ENCODE measurements around the gene SETMAR.

The SETMAR gene

DNA sequence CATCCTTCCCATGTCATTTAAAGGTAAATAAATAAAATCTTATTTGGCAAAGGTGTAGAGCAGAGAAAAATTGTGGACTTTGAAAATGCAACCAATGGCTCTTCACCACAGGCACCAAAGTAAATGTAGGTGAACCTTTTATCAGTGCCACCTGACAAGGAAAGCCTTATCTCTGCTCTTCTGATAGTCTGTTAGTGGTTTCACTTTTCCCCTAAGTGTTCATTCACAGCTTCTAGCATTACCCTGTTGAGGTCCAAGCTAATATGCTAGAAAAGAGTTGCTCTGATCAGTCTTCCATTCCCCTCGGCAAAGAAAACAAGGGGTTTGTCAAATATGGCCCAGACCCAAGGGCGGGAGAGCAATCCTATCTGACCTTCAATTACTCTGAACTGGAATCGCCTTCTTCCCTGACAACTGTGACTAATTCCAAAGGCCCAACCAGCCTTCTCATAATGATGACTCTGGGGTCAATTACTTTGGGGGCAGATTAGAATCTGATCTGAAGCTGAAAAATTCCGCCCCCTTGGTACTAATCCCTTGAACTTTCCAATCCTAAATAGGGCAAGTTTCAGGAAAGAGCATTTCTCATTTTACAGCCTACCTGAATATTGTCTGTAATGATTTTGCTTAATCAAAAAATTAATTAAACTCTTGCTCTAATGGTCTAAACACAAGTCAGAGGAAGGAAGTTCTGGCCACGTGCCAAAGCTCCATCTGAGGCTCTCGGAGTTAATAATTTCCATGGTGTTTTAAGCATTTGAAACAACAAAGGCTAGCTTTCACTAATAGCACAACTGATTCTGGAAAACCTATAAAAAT is 52.4 kb downstream of the SETMAR start:
- no peak for DNase-seq

DNA sequence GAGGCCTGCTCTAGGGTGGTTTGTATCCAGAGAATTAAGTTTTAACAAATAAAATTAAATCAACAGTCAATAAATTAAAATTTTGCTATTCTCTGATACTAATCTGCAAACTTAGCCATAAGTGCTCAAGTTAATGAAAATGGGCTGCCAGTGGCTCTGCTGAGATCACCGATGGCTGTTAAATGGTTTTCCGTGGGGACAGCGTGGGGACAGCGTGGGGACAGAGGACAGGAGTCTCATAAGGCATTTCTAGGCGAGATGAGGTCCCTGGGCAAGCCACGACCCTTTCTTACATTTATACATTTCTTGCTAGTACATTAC is 53.0 kb downstream of the SETMAR start:
- DNase-seq, result no peak

DNA sequence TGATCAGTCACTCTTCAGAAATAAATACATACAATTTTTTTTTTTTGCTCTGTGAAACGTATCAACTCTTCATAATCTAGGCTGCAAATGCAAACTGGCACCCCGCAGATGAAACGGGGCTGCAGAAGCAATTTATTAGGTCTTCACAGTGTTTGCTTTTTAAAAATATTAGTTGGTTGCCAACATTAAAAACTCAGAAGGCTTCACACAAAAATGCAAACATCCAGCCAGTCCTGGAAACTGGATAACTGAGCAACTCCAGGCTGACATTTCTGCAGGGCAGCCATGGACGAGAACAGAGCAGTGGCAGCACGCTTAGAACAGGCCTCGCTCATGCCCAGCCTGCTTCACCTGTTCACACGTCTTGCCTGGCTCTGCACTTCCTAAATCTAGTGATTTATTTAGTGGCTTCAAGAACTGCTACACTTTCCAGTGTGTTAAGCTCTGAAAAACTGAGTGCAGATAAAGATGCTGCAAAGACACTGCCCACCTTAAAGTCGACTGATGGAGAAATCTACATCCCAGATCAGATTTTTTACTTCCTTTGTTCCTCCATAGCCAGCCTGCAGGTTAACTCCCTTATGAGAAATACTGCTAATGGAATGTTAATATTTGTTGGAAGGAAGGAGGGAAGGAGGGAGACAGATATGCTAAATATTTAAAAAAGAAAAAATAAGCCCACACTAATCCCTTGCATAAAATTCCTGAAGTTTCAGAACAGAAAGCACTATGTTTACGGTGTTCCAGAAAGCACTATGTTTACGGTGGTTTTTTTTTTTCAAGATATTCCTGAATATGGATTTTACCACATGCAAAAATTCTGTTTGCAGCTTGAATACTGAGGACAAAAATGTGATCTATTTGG is 53.6 kb downstream of the SETMAR start:
- DNase-seq, result no peak

DNA sequence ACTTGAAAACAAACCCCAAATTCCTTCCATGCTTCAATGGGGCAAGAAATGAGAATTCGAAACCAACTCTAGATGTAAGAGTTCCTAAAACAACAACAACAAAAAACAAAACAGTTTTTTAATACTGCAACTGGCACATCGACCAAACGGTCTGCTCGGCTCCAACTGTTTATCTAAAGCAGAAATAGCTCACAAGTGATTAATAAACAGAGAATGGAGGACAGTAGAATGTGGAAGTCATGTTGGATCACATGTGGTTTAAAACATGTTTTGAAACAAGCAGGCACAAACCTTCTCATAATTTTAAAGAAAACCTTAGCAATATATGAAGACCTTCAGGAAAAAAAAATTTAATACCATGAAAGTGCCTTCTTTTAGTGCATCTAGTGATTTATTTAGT is 55.1 kb downstream of the SETMAR start:
- DNase-seq, result no peak

DNA sequence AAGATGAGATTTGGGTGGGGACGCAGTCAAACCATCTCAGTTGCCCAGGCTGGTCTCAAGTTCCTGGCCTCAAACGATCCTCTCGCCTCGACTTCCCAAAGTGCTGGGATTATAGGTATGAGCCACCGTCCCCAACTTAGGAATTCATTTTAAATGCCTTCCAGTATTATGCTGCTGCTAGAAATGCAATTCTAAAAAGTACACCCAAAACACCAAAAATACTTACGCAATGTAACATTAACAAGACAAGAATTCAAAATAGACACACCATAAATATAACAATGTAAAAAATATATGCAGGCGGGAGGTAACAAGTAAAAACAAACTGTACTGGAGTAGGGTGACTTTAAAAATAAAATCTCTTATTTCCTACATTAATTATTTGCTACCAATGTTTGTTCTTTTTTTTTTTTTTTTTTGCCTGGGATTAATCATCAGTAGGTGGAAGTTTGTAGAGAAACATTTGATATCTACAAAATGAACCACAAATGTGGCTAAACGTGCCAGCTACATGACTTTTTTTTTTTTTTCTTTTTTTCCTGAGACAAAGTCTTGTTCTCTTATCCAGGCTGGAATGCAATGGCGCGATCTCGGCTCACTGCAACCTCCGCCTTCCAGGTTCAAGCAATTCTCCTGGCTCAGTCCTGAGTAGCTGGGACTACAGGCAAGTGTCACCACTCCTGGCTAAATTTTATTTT is 56.8 kb downstream of the SETMAR start:
- DNase-seq, result no peak

DNA sequence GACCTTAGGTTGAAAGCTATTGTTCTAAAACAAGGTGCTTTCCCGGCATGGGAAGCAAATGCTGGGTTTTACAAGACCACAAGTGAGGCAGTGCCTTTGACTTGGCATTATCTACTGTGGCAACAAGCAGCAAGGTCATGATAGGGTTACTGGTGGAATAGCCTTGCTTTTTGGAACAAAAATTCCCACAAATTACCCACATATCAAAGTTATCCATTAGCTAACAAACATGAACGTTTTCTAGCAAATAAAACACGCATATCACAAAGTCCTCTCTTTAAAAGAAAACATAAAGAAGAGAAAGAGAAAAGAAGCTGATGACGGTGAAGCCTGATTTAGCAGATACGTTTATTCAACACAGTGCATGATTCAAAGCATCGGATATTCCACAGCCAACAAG is 57.6 kb downstream of the SETMAR start:
- no peak for DNase-seq

DNA sequence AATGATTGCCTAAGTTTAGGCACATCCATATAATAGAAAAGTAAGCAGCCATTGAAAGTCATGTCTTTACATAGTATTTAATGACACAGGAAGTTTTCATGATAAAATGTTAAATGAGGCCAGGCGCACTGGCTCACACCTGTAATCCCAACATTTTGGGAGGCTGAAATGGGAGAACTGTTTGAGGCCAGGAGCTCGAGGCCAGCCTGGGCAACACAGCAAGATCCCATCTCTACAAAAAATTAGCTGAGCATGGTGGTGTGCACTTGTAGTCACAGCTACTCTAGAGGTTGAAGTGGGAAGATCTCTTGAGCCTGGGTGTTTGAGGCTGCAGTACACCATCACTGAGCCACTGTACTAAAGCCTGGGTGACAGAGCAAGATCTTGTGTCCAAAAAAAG is 59.4 kb downstream of the SETMAR start:
- DNase-seq, result no peak

Measured in CD4-positive, alpha-beta T cell treated with Interferon alpha-2 for 1 hour (primary cell).